ENCODE data around the gene TRAF6.

Gene TRAF6

GRCh38 chr11:36456156-36456555, 53.9 kb downstream of the TRAF6 start:
- DNase-seq, result no peak

DNA sequence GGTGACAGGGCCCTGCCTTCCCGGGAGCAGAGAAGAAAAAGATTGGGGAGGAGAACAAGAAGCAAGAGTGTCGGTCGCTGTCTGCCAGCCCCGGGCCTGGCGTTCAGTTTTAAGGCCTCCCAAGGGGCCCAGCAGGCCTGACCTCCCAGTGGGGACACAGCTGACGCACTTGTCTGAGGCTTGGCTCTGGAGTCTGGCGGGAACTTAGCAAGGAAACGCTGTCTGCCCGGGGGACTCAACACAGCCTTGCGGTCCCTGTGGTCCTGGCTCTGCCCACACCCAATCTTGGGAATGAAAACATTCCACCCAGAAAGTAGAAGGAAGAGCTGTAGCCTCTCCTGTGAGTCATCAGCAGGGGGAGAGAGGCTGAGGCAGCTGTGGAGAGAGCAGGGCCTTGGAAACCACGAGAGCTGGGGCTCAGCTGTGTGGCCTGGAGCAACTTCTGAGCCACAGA, 54.4 kb downstream of the TRAF6 start:
- DNase-seq, result no peak

DNA sequence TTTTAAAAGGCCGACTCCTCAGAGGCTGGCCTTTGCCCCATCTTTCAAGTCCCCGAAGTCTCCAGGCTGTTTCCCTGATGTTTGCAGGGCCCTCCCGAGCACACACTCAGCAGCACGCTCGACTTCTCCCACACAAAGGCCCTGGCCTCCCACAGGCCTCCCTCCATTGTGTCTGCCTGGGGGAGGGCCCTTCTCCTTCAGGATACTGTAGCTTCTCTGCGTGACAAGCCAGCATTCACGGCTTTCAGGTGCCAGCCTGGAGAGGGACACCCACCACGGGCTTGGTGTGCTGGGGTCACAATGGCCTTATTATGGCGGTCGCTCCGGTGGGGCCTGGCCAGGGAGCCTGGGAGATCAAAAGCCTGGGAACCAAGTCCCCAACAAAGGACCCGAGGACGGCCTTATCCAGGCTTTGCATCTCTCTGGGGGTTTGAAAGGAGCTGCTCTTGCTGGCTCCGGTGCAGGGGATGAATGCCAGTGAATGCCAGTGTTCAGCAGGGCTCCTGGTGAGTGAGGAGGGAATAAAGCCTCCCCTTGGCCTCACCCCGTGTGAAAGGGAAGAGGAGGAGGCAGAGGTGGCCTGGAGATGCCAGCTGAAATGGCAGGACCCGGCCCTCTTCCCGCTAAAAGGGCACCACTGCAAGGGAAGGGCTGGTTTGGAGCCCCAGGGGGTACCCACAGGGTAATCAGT, 55.0 kb downstream of the TRAF6 start:
- DNase-seq, result no peak

DNA sequence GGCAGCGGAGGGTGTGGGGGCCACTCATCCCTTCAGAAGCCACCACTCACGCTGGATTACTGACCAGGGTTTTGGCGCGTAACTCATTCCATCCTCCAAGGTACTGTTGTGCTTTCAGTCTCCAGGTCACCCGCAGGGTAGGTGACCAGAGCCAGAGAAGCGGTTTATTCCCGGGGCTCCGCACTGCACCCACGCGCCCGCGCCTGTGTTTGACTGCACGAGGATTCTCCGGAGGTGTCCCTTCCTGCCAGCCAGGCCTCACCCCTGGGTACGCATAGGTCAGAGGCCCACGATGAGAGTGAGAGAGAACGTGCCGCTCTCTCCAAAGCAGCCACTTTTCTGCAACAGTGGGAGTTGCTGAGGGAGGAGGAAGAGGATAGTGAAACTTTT, 55.5 kb downstream of the TRAF6 start:
- DNase-seq, result no peak

DNA sequence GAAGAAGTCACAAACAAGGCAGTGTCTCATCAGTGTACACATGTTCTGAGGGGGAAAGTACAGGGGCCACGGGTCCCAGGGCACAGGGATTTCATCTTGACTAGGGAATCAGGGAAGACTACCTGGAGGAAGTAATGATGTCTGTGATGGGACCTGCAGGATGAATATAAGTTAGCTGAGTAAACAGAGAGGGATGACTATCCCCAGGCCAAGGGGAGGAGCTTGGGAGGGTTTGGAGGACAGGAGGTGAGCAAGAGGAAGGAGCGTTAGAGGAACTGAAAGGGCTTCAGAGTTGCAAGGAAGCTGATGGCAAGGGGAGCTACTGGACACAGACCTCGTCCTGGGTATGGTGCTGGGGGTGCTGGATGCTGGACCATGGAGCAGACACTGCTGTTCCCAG, 56.4 kb downstream of the TRAF6 start:
- DNase-seq, result no peak

GRCh38 chr11:36452961-36453360, 57.1 kb downstream of the TRAF6 start:
- DNase-seq, result no peak

DNA sequence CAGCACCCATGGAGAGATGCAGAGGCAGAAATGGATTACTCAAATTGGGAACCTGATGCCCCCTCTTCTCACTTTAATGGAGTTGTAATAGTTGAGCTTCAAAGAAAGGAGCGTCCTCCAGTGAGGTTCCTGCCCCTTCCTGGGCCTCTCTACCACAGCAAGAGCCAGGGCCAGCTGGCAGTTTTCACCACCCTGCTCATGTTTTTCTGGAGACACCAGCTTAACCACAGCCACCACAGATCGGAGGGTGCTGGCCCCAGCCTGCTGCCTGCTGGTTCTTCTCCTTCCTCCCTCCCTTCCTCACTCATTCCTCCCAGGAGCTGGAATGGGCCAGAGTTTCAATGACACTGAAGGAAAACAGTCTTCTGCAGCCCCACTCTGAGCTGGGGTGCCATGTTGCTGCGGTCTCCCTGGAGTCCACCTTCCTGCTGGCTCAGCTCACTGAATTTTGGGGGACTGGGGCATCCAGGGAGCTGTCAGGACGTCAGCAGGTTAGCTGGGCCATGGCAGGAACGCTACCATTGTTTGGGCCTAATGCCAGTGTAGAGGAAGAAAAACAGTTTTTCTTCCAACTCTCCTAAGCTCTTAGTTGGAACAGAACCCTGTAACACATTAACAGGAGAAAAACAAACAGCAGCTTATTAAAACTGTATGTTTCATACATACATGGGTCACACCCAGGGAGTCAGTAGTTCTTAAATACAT, 57.7 kb downstream of the TRAF6 start:
- peak; percentile 41 for DNase-seq

DNA sequence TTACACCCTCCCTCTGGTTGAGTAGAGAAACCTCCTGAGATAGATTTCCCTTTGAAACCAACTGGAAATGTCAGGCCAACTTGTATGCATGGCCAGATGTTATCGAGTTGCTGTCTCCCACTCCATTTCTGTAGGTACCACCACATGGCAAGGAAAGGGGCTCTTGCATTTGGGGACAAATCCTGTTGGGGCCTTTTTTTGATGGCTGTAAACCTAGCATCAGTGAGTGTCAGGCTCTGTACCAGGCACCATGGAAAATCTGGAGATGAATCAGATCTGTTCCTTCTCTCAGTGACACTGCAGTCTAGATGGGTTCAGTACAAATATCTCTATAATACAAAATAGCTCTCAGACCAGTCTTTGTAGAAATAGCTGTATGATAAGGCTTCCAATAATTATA, 58.4 kb downstream of the TRAF6 start:
- no peak for DNase-seq

DNA sequence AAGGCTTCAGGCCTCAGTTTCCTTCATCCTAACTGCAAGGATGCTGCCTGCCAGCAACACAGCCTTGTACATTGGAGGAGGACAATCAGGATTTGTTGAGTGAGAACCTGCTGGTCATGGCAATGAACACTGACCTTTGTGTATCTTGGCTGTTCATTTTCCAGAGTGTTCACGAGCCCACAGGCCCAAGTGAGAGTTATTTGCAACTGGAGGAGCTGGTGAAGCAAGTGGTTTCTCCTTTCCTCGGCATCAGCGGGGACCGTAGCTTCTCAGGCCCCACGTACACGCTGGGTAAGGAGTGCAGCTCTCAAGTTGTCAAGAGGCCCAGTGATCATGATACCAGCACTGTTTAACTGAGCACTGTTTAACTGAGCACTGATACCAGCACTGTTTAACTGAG, 59.0 kb downstream of the TRAF6 start:
- DNase-seq, result no peak

DNA sequence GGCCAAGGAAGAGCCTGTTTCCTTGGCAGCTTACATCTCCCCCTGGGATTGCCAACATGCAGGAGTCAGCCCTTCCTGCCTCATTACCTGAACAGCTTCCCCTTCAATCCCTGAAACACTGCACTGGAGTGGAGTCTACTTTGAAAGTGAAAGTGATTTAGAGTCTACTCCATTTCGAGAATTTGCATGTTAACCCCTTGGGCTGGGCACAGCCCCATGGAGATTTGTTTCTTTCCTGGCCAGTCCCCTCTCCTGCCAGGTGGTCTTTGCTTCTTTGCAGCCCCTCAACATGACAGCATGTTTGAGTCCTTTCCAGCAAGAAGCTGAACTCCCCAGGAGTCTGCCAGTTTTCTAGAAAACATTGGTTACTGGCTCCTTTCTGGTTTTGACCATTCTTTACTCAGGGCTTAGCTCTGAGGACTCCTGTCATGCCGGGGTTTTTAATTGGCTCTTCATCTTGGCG, 59.9 kb downstream of the TRAF6 start:
- DNase-seq, result no peak

DNA sequence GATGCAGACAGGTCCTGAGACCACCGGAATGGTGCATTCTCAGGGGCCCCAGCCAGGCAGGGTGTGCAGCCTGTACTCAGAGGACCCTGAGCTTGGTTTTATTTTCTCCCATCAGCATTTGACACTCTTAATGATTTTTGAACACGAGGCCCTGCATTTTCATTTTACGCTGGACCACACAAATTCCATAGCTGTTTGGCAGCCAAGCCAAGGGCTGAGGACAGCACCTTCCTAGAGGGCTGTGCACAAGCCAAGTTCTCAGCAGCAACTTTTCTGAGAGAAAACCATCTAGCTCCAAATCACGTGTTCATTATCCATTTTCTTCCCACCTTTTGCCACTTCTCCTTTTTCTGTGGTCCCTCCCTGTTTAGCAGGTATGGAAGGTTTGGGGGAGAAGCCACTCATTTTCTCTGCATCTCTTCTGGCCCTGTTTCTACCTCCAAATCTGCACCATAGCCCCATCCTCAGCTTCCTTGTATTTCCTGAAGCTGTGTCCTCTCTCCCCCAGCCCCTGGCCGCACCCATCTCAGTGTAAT, 60.4 kb downstream of the TRAF6 start:
- DNase-seq, result no peak

GRCh38 chr11:36447947-36448346, 62.1 kb downstream of the TRAF6 start:
- no peak for DNase-seq

GRCh38 chr11:36447514-36447913, 62.6 kb downstream of the TRAF6 start:
- no peak for DNase-seq

GRCh38 chr11:36446135-36446534, 63.9 kb downstream of the TRAF6 start:
- DNase-seq, result no peak

DNA sequence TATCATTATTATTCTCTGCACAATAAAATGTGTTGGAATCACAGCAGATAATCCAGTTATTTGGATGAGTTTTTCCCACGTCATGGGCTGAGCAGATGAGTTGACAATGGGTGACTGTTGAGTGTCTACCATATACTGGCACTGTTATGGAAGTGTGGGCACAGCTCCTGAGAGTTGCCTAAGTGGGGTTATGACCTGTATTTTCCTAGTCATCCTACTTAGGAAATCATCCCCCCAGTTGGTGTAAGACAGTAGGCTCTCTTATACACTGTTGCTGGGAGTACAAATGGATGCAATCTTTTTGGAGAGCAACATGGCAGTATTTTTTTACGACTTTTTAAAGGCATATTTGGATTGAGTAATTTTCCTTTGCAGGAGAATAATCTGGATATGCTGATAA, 66.4 kb downstream of the TRAF6 start:
- no peak for DNase-seq

GRCh38 chr11:36441610-36442208, 68.4 kb downstream of the TRAF6 start:
- peak; percentile 18 for DNase-seq

- DNase-seq, result no peak
Observed at GRCh38 chr11:36438126-36438525, 71.9 kb downstream of the TRAF6 start.

GRCh38 chr11:36437413-36437812, 72.7 kb downstream of the TRAF6 start:
- DNase-seq, result no peak

Measured in activated CD4-positive, alpha-beta T cell treated with anti-CD3 and anti-CD28 coated beads for 48 hours (primary cell).